GM18873 (cell line): ENCODE results near the gene TTLL10.

Experiments used
- ATAC-seq: cut with Tn5 transposase; IDR thresholded peaks from one replicate; pipeline ENCODE4 v1.9.1; 2021; ENCODE audit warnings: mild to moderate bottlenecking, moderate library complexity, moderate number of reproducible peaks; ENCODE audit not compliant: unreplicated experiment, low FRiP score

The TTLL10 gene

DNA sequence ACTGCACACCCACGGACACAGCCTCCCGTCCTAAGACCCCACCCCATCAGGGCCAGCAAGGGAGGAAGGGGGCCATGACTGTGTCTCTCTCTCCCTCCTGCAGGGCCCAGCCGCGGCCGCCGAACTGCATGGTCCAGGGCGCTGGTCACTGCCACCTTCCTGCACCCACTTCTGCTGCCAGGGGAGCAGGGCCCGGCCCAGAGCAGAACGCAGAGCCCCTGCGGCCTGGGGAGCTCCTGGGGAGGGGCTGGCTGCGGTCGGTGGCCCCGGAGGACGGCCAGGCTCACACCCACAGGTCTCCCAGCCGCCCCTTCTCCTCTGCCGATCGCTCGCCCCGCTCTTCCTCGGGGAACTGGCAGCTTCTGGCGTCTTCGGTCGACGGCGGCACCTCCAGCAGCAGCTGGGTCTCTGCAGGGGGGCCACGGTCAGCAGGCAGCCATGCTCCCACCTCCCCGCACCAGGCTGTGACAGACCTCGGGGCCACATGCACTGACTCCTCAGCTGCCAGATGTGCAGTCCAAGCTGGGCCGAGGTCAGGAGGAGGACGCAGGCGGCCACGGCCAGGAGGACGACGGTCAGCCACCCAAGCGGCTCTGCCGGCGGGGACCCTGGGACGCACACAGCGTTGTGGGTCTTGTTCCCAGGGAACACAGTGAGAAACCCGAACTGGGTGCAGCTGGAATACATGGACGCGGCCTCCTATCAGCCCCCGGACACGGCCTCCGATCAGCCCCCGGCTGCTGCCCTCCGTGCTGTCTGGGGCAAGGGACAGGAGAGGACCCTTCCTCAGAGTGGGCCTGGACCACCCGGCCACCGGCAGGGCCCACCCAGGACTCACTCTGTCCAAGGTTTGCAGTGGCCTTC, 30.1 kb downstream of the TTLL10 start:
- ATAC-seq: no peak

DNA sequence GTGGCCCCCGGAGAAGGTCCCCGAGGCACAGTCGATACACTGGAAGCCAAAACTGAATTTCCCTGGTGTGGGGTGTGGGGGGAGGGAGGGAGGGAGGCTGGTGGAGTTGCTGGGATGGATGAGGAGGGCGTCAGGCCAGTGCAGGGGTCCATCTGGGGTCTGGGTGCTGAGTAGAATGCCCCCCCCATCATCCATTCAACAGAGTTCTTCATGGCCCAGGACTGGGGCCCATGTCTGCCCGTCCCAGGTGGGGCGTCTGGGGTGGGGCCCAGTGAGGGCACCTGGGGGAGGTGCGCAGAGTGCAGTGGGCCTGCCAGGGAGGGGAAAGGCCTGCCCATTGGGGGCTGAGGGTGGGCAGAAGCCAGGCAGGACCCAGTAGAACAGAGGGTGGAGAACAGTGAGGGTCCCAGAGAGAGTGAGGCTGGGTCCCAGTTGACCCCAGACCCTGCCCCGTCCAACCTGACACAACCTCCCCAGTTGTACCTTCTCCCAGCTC, 30.8 kb downstream of the TTLL10 start:
- no peak for ATAC-seq

DNA sequence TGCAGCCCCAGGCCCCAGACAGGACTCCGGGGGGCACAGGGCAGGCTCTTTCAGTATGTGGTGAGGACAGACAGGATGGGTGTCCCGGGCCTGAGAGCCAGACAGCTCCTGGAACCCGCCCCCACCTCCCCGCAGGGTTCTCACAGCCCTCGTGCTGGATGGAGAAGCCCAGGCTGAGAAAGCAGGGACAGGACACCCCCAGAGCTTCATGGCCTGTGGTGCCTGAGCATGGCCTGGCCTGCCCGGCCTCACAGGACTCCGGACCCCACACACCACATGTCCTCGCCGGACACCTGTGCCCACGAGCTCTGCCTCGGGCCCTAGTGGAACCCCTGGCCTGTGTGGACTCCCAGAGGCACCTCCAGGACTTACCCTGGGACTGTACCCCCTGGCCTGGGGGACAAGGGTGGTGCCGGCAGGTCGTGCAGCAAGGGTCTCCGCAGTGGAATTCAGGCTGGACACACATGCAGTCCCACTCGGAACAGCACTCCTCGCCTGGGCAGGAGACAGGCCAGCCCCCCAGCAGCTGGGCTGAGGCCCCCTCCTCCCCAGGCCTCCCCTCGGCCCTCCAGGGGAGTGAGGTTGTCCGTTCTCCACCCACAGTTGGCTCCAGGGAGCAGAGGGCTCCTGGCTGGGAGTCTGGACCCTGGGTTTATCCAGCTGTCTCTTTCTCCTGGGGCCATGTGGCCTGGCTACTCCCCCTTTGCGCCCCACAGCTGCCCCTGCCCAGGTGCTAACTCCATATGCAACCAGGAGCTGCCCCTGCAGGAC, 31.5 kb downstream of the TTLL10 start:
- no peak for ATAC-seq

DNA sequence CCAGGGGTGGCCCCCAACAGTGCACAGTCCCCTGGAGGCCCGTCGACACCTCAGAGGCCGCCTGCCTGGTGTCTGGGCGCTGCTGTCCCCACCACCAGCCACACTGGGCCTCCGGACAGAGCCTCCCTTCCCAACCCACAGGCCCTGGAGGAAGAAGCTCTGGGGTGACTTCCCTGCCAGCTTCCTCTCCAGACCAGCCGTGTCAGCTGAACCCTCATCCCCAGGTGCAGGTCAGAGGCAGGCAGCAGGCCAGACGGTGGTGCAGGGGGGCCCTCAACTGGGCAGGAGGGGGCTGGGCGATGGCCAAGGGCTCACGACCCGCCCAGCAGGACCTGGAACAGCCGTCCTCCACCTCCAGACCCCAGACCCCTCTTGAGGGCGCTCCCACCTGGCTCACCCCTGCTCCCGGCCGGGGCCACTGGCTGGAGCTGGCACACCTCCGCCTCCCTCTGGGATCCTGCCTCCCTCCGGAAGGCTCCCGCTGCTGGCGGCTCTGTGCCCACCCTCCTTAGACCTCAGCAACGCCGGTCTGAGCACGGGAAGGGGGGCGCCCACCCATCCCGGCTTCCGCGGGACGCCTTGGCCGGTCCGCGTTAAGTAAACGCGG, 32.2 kb downstream of the TTLL10 start:
- no peak for ATAC-seq

DNA sequence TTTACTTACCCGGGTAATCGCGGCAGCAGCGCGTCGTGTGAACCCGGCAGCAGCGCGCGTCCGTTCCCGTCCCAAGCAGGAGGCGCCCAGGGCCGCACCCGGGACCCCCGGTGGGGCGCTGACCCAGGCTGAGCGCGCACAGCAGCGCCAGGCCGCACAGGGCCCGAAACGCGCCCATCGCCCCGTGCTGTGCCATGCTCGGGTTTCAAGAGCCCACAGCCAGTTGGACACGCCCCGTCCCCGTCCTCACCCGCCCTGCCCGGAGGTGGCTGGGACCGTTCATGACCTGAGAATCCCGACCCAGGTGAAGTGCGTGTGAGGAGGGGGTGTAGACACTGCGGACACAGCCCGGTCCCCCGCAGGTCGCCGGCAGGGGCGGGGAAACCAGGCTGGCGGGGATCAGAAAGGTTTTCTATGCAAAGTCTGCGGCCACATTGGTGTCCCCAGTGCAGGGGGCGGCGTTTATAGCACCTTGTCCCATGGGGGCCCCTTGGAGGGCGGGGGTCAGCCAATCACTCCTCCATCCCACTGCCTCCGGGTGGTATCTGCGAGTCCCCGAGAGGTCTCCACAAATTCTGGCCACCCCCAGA, 32.8 kb downstream of the TTLL10 start, which contains the start of gene TNFRSF18:
TNFRSF18 (minus strand) TSS at position 217 of the 590 bp plus-strand sequence; CDS start at position 196, 21 bp downstream.
- ATAC-seq: no peak

DNA sequence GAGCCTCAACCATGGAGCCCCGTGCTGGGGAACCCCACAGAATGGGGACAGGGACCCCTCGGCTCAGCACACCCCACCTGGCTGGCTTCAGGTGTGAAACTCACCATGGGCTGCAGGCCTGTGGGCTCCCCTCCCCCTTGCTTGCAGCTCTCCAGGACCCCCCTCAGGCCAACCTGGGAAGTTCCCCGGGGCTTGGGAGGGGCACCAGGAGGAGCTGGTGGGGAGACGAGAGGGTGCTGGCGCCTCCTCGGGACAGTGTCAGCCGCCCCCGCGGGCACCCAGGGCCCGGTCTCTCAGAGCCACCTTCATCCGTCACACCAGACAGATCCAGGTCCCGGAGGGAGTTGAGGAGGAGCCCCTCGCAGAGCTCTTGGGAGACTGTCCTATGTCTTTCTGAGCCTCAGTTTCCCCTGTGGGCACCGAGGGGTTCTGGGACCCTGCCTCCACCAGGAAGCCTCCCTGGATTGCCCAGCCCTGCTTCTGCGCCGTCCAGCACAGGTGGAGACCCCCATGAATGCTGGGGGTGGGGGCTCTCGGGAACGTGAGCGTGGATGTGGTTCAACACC, 33.4 kb downstream of the TTLL10 start:
- ATAC-seq: no peak

DNA sequence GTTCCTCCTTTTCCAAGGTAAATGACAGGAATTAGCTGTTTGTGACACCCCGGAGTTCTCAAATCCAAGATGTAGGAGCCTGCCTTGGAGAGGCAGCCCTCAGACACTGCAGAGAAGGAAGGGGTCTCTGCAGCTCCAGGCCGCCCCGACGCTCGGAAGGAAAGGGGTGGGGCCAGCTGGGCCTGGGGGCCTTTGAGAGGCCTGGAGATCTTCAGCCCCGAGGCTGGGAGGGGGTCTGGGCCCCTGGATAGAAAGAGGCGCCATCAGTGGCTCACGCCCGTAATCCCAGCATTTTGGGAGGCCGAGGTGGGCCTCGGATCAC, 33.9 kb downstream of the TTLL10 start:
- no peak for ATAC-seq

DNA sequence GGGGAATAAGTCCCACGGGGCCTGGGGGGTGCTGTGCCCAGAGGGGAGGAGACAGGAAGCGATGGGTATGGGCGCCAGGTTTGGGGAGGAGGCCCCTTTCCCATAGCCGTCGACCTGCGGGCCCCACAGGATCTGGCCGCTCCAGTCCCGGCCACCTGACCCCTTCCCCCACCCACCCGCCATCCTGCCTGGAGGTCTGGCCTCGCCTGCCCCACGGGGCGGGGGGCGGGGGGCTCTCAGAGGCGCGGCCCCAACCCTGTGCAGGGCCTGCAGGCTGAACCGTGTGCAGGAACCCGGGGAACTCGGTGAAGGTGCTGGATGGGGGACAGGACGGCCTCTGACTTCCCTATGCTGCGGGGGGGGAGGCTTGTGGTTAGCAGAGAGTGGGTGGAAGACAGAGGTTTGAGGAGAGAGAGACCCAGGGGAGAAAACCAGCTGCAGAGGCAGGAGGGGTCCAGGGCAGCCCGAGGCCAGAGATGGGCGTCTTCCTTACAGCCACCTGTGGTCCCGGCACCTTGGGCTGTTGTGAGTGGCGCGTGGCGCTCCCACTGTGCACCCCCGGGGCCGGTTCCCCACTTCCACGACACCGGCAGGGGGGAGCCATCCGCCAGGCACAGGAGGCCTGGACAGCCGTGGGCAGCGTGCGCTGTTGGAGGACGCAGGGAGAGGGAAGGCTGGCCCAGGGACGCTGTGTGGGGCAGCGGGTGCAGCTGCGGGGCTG, 35.2 kb downstream of the TTLL10 start:
- ATAC-seq: no peak

DNA sequence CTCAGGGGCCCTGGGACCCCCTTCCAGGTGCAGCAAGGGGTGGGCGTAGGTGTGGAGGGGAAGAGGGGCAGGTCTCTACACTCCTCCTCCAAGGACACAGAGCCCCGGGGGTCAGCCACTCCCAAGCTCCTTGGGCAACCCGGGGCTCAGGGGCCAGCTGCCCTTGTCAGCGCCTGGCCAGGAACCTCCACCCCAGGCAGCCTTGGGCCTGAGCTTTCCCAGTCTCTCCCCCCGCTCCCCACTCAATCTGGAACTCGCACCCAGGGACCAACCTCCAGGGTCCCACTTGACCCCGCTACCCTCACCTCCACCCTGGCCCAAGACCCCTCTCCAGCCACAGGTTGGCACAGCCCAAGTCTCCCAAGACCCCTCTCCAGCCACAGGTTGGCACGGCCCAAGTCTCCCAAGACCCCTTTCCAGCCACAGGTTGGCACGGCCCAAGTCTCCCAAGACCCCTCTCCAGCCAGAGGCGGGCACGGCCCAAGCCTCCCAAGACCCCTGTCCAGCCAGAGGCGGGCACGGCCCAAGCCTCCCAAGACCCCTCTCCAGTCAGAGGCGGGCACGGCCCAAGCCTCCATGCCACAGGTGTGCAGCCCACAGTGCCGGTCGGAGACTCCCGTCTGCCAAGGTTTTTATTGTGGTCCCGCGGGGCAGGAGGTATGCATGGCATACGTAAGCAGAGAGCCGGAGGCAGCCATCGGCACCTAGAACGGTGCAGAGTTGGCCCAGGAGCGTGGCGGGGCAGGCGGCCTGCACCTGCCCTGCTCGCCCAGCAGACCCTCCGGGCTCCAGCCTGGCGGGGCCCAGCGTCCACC, 37.3 kb downstream of the TTLL10 start:
- ATAC-seq: no peak

DNA sequence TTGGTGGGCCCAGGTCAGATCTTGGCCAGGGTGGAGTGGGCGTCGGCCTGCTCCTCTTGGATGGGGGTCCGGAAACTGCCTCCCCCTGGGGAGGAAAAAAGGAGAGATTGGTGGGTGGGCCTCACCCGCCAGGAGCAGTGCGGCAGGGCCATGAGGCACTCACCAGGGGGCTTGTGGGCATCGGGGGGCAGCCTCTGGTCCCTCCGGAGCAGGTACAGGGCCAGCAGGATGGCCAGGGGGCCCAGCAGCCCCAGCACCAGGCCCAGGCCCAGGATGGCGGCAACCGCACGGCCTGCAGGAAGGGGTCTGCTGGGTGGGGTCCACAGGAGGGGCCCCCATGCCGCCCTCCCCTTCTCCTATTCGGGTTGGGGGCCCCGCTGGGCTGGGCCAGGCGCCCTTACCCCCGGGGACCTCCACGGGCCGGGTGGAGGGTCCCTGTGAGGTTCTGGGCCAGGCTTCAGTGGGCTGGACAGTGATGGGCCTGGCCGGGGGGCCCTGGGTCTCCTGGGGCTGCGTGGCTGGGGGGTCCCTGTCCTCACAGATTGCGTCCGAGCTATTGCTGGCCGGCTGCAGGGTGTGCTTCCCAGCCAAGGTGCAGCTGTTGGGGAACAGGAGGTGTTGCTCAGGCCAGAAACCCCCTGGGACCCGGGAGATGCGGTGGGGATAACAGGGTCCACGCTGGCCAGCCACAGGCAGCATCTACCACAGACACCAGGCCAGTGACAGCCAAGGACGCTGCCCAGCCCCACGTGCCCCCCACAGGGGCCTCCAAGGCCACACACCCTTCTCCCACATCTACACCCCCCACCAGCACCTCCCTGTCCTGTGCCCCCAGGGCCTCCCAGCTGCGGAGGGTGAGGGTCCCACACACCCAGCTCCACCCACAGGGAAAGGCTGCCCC, 38.1 kb downstream of the TTLL10 start:
- no peak for ATAC-seq

DNA sequence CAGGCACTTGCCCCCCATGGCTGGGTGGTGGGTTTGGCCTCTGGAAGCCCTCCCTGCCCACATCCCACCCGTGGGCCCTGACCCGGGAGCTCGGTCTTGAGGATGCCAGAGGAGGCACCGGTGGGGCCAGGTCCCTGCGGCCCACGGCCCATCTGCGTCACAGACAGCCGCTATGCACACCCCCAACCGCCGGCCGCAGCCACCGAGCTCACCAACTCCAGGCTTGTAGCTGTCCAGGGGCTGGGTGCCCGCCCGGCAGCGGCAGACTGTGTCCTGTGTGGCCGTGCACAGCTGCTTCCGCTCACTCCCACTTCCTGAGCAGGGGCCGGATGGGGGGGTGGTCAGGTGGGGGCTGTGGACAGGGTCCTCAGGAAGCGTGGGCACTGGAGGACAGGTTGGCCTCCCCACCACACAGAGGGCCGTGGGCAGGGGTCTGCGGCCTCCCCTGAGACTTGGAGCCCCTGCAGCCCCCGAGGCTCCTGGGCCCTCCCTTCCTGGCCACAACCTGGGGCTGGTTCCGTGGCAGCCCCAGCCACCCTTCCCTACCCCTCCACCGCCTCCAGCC, 39.2 kb downstream of the TTLL10 start:
- no peak for ATAC-seq

DNA sequence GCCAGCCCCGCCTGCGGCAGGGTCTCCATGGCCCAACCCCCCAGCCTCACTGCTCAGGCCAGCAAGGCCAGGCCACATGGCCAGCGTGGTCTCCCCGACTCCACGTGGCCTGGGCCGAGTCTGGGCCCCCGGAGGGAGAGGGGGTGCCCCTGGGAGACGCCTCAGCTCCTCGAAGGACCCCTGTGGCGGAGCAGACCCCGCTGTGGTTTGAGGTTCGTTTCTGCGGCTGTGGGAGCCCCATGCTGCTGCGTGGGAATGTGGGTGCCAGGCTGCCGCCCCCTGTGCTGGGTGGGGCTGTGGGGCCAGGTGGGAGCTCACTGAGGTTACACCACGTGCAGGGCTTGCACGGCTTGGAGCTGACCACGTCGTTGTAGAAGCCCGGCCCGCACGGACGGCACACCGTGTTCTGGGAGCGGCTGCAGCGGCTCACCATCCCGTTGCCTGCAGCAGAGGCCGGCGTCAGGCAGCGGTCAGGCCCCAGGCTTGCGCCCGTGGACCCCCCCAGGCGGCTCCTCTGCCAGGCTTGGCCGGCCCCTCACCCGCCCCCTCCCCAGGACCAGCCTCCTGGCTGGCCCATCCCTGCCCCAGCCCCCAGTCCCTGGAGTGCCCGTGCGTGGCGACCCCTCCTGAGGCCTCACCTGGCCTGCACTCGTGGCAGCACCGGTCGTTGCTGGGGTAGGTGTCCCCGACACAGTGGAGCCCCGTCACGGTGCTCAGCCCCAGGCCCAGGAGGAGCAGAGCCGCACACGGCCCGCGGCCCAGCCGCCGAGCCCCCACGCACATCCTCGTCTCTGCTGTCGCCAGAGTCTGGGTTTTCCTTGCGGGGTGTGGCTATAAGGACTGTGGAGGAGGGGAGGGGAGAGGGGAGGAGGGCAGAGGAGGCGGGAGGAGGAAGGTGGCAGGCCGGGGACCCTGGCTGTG, 39.9 kb downstream of the TTLL10 start, which contains the start of gene TNFRSF4:
TNFRSF4 (minus strand) TSS at position 809 of the 921 bp plus-strand sequence; CDS start at position 783, 26 bp downstream.
- no peak for ATAC-seq

DNA sequence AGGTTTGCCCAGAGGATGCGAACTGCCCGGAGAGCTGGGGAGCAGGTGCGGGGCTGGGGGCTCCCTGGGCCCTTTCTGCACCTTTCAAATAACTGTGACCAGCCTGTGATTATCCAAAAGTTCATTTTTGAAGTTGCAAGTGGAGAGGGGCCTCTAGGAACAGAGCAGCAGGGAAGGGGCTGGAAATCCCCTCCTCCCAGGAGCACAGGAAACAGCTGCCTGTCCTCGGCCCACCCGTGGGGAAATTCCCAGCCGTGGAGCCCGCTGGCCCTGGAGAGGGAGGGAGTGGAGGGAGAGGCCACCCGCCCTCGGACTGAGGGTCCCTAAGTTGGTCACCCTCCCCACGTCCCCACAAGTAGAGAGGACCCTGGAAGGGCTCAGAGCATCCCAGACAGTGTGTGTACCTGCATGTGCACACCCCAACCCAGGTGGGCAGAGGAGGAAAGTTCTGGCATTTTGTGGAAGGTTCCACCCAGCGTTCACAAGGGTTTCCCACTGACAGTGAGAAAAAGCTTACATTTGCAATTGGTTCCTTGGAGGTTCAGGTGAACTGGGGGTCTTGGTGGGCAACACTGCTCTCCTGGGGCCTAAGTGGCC, 41.5 kb downstream of the TTLL10 start:
- ATAC-seq: no peak

DNA sequence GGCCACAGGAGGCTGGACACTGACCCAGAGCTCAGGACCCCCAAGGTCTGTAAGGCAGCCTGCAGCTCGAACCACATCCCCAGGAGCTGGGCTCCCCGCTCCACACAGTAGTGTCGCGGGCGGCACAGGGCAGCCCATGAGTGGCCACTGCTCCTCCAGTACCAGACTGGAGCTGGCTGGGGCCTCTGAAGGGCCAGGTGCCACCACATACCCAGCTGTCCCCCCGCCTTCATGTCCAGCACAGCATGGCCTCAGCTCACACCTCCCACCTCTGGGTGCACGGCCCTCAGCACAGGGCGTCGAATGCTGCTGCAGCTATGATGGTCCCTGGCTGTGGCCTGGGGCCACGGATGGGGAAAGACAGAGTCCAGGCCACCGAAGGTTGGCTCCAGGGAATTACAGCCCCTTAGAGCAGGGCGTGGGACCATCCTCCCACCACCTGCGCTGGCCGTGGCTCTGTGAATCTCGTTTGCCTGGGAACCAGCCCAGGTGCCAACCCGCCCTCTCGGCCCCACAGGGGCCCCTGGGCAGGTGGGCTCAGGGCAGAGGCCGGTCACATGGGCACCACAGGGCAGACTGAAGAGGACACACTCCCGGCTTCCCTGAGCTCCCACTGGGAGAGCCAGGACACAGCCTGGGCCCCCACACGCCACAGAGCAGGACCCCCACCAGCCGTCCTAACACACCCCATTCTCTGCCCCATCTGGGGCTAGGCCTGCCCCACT, 42.4 kb downstream of the TTLL10 start:
- no peak for ATAC-seq
